GM12878 (cell line): ENCODE results near the gene EML3. TPM values are rescaled to one million over a fixed set of nuclear protein-coding genes. Genes with fewer than 3 reads are reported as not detected.

Experiments
- ATAC-seq: fragments of 200-7000 bp; cut with Tn5 transposase; 3 replicates; pipeline ENCODE4 v1.9.1; 2020; ENCODE audit warnings: mild to moderate bottlenecking, moderate library complexity
- BruUV-seq: library from RNA; stranded (reverse); fragments of 400-500 nt; replicated peaks from 2 replicates; lab custom pipeline; 2021; lab: Mats Ljungman, UMichigan
- CTCF ChIA-PET: fragments of 300-600 bp; sonication (Branson Sonifier 250); formaldehyde crosslinking; extraction: SDS; loops from one replicate; lab custom pipeline; 2021; ENCODE audit warnings: inconsistent platforms; lab: Yijun Ruan, JAX
- POLR2A ChIA-PET: fragments of 350-600 bp; formaldehyde crosslinking; extraction: SDS; loops from one replicate; lab custom pipeline; 2021; ENCODE audit warnings: inconsistent platforms; lab: Charles Lee
- RAD21 ChIA-PET: fragments of 300-600 bp; sonication (Branson Sonifier 250); formaldehyde crosslinking; loops from one replicate; lab custom pipeline; 2023; ENCODE audit warnings: antibody characterized with exemption; ENCODE audit not compliant: unreplicated experiment; lab: Charles Lee
- SMC1A ChIA-PET: fragments of 300-600 bp; sonication (Branson Sonifier 250); formaldehyde crosslinking; loops from one replicate; lab custom pipeline; 2023; ENCODE audit not compliant: unreplicated experiment, uncharacterized antibody; lab: Charles Lee
- DNase-seq: peaks from one replicate; pipeline ENCODE4 v3.0.0-alpha.2; 2011; ENCODE audit warnings: low read depth, low spot score
- FAIRE-seq: peaks from 3 replicates; lab custom pipeline; 2011; peaks lifted over from hg19 to GRCh38; lab: Jason Lieb, UNC
- H2AFZ ChIP-seq: 2 replicates; pipeline ENCODE4 v1.6.0; 2011; ENCODE audit warnings: low read depth, low read length, control low read depth; ENCODE audit not compliant: control insufficient read depth
- H3K27ac ChIP-seq: 2 replicates; pipeline ENCODE4 v1.5.1; 2011; ENCODE audit warnings: control low read depth; ENCODE audit not compliant: control insufficient read depth, insufficient read depth
- H3K27me3 ChIP-seq, 2 experiments: replicated peaks in 1 of 2; 2 replicates each; pipeline versions ENCODE4 v1.6.0 to v1.6.1; 2011; ENCODE audit warnings: low read length in 1 of 2; ENCODE audit not compliant: control insufficient read depth in 2 of 2, insufficient read depth in 2 of 2
- H3K36me3 ChIP-seq, 2 experiments: 2 replicates each; pipeline ENCODE4 v1.5.1; 2011; ENCODE audit warnings: low read length in 1 of 2; ENCODE audit not compliant: control insufficient read depth in 2 of 2, insufficient read depth in 2 of 2
- H3K4me1 ChIP-seq: 2 replicates; pipeline ENCODE4 v1.6.1; 2011; ENCODE audit warnings: mild to moderate bottlenecking, low read length, moderate library complexity, mixed read lengths; ENCODE audit not compliant: control insufficient read depth, insufficient read depth
- H3K4me2 ChIP-seq: 2 replicates; pipeline ENCODE4 v1.6.0; 2011; ENCODE audit warnings: control low read depth; ENCODE audit not compliant: control insufficient read depth, insufficient read depth
- H3K4me3 ChIP-seq: fragments of 200-600 bp; sonication (generic); 2 replicates; pipeline ENCODE4 v1.5.1; 2016
- H3K79me2 ChIP-seq: 2 replicates; pipeline ENCODE4 v1.6.0; 2011; ENCODE audit warnings: low read length; ENCODE audit not compliant: control insufficient read depth, insufficient read depth
- H3K9ac ChIP-seq: 2 replicates; pipeline ENCODE4 v1.8.0; 2011; ENCODE audit warnings: low read length, control low read depth, mixed read lengths; ENCODE audit not compliant: control insufficient read depth, insufficient read depth
- H3K9me3 ChIP-seq: replicated peaks from 3 replicates; pipeline ENCODE4 v1.5.1; 2011; ENCODE audit warnings: mild to moderate bottlenecking, low read length; ENCODE audit not compliant: control insufficient read depth, insufficient read depth
- H4K20me1 ChIP-seq: 2 replicates; pipeline ENCODE4 v1.6.0; 2011; ENCODE audit not compliant: control insufficient read depth, insufficient read depth
- BACH1 ChIP-seq: fragments of 450-650 bp; IDR thresholded peaks from 2 replicates; pipeline ENCODE4 v1.6.1; 2017; ENCODE audit warnings: mild to moderate bottlenecking, borderline replicate concordance
- CHD4 ChIP-seq: fragments of 200-600 bp; sonication (generic); IDR thresholded peaks from 2 replicates; pipeline ENCODE4 v1.6.1; 2016; ENCODE audit warnings: mild to moderate bottlenecking
- KLF5 ChIP-seq: fragments of 450-650 bp; IDR thresholded peaks from 2 replicates; pipeline ENCODE4 v1.6.1; 2014; ENCODE audit warnings: mild to moderate bottlenecking; ENCODE audit not compliant: partially characterized antibody
- SMC3 ChIP-seq: IDR thresholded peaks from 2 replicates; pipeline ENCODE4 v1.6.1; 2011; ENCODE audit warnings: low read length, improper control_type of control experiment, borderline replicate concordance
- SUPT20H ChIP-seq: IDR thresholded peaks from 2 replicates; pipeline ENCODE4 v1.6.1; 2011; ENCODE audit warnings: low read depth, mild to moderate bottlenecking, low read length, moderate library complexity, borderline replicate concordance; ENCODE audit not compliant: control insufficient read depth
- ZNF274 ChIP-seq: IDR thresholded peaks from one replicate; pipeline ENCODE4 v1.8.0; 2011; ENCODE audit not compliant: insufficient read length, insufficient read depth
- ZSCAN29 ChIP-seq: fragments of 450-650 bp; IDR thresholded peaks from 2 replicates; pipeline ENCODE4 v1.6.1; 2017; ENCODE audit warnings: mild to moderate bottlenecking, moderate library complexity
- WGBS: methylation state at CpG from one replicate; pipeline ENCODE4 v1.1.6; 2016; ENCODE audit warnings: low lambda C conversion rate; ENCODE audit not compliant: insufficient replicate concordance, insufficient coverage; ENCODE audit errors: missing lambda C conversion rate; 5-methylcytosine and 5-hydroxymethylcytosine counted together
- in situ Hi-C: fragments of 300-500 bp; cut with MboI; formaldehyde crosslinking; loops from 9 replicates; pipeline ENCODE4 v1.14.3; 2018; ENCODE audit warnings: mixed read lengths
- intact Hi-C: fragments of 100-400 bp; cut with micrococcal nuclease; formaldehyde crosslinking; loops from one replicate; pipeline ENCODE4 v1.14.2; 2022; ENCODE audit not compliant: unreplicated experiment
- polyA plus RNA-seq, 11 experiments: library from polyadenylated mRNA; depleted of rRNA in 4 of 11; unstranded in 6 of 11; stranded (reverse) in 5 of 11; fragments of >200 nt; fragmentation: Nextera tagmentation in 4 of 11; fragmentation: Illumina TruSeq in 1 of 11; extraction: Ambion mirVana in 4 of 11; extraction: Trizol in 1 of 11; gene quantifications; 1 replicate in 1 of 11; 2 replicates in 10 of 11; pipeline versions ENCODE4 v1.2.1 to v1.2.3, GENCODE V29; 2011 to 2016; ENCODE audit warnings: inconsistent platforms in 2 of 11, missing spikeins in 2 of 11, low read depth in 1 of 11
- total RNA-seq, 4 experiments: library from RNA; depleted of rRNA in 3 of 4; stranded (reverse); fragments of >200 nt in 3 of 4; fragmentation: Illumina TruSeq in 1 of 4; extraction: Trizol in 1 of 4; gene quantifications; 2 replicates each; pipeline versions ENCODE4 v1.2.1 to v1.2.3, GENCODE V29; 2013 to 2021

EML3 gene
- total and polyA plus RNA-seq, 10 of the 15 experiments (the other 5 are each of a cell fraction or from before 2014, with no cell fraction given) = 0.58 to 82.5 (median 24.8) TPM

- no peak for TF ChIP-seq SUPT20H
- no peak for TF ChIP-seq ZSCAN29
These were observed 45.4 kb downstream of the EML3 start (continued) for GRCh38 chr11:62567018-62567633.

- FAIRE-seq (no peak), DNase-seq (no peak), ATAC-seq (no peak)
- SMC1A ChIA-PET = interaction anchor here (1.1 to 3.3 kb wide), 7 partner anchors 9 to 172 kb away, joined by 3 to 18 read pairs (median 5); no protein-coding TSS in a partner anchor
- no TSS peak for BruUV-seq
- Histone ChIP-seq H3K9ac (no peak overlapping the region), H3K27ac (no peak overlapping the region), H3K9me3 (no peaks in the 10 kb centered on the region), H3K79me2 (peaks cover 49% of the 10 kb centered on the region), H3K36me3 (peaks cover 10 to 58% of the 10 kb centered on the region in 2 experiments), H3K4me3 (no peak overlapping the region), H2AFZ (no peak overlapping the region), H3K27me3 (no peaks in the 10 kb centered on the region), H4K20me1 (peaks cover 4% of the 10 kb centered on the region; the same call in 1 of the 2 replicates), H3K4me1 (peaks cover 13% of the 10 kb centered on the region), H3K4me2 (0 out of 2 replicates have a peak overlapping the region, but pooled peaks have one; percentile 5)
- TF ChIP-seq ZNF274 = no peak
- no peak for TF ChIP-seq SMC3
- no peak for TF ChIP-seq BACH1
- no peak for TF ChIP-seq CHD4
- no peak for TF ChIP-seq KLF5
- CTCF ChIA-PET = interaction anchor here (0.5 to 5.7 kb wide), 9 partner anchors 9 to 296 kb away, joined by 3 to 42 read pairs (median 10); partner anchors contain the start of gene TUT1
- in situ Hi-C loops = no loop called here
- 98% methylated on average over 8 of the region's 8 CpGs for WGBS
- RAD21 ChIA-PET = interaction anchor here (0.8 to 3.6 kb wide), 7 partner anchors 8 to 141 kb away, joined by 3 to 22 read pairs (median 5); partner anchors contain the start of genes AHNAK and EEF1G
- intact Hi-C loops = no loop called here
- POLR2A ChIA-PET = interaction anchor here (0.6 to 2.0 kb wide), 7 partner anchors 9 to 122 kb away, joined by 3 to 9 read pairs (median 4); partner anchors contain the start of genes LBHD1 and TUT1
These were observed 46.3 kb downstream of the EML3 start for GRCh38 chr11:62566247-62566646.
